Upper lobe of left lung (tissue), 6 donors: Measurements from ENCODE around the gene OSGIN1. TPM values are rescaled to one million over a fixed set of nuclear protein-coding genes. Genes with fewer than 3 reads are reported as not detected.

Source experiments
- ATAC-seq, 2 donors: fragments of 200-7000 bp; cut with Tn5 transposase; one replicate each; pipeline ENCODE4 v1.9.1; 2022; ENCODE audit warnings: mild to moderate bottlenecking in 2 of 2, moderate library complexity in 2 of 2; ENCODE audit not compliant: low FRiP score in 2 of 2
- DNase-seq, 2 donors: peaks; one replicate each; pipeline ENCODE4 v3.0.0-alpha.2; 2019 to 2020
- H3K27ac ChIP-seq, 4 donors: fragments of 200-600 bp; sonication (generic); one replicate each; pipeline ENCODE4 v1.5.1; 2016 to 2019
- H3K27me3 ChIP-seq, 4 donors: fragments of 200-600 bp; sonication (generic); one replicate each; pipeline ENCODE4 v1.5.1; 2017 to 2019
- H3K36me3 ChIP-seq, 4 donors: fragments of 200-600 bp; sonication (generic); one replicate each; pipeline ENCODE4 v1.5.1; 2016 to 2019
- H3K4me1 ChIP-seq, 4 donors: fragments of 200-600 bp; sonication (generic); one replicate each; pipeline ENCODE4 v1.5.1; 2018 to 2019
- H3K4me3 ChIP-seq, 4 donors: fragments of 200-600 bp; sonication (generic); one replicate each; pipeline ENCODE4 v1.5.1; 2017 to 2019; ENCODE audit warnings: mild to moderate bottlenecking in 2 of 4, moderate library complexity in 1 of 4
- H3K9me3 ChIP-seq, 4 donors: fragments of 200-600 bp; sonication (generic); one replicate each; pipeline ENCODE4 v1.5.1; 2018 to 2019
- CTCF ChIP-seq, 6 experiments: fragments of 450-650 bp in 4 of 6; fragments of 200-600 bp in 2 of 6; sonication (generic) in 2 of 6; IDR thresholded peaks; one replicate each; pipeline ENCODE4 v1.5.1; 2016 to 2019; ENCODE audit warnings: antibody characterized with exemption in 6 of 6
- EP300 ChIP-seq, 4 donors: sonication (generic); formaldehyde crosslinking; IDR thresholded peaks; one replicate each; pipeline ENCODE4 v1.5.1; 2017; ENCODE audit warnings: antibody characterized with exemption in 4 of 4, control low read depth in 2 of 4
- POLR2A ChIP-seq, 4 donors: fragments of 450-650 bp; IDR thresholded peaks; one replicate each; pipeline ENCODE4 v1.5.1; 2016 to 2017; ENCODE audit warnings: antibody characterized with exemption in 4 of 4, mild to moderate bottlenecking in 2 of 4
- POLR2AphosphoS5 ChIP-seq, 2 donors: sonication (generic); formaldehyde crosslinking; IDR thresholded peaks; one replicate each; pipeline ENCODE4 v1.5.1; 2017; ENCODE audit warnings: antibody characterized with exemption in 2 of 2
- WGBS, 2 donors: methylation state at CpG; one replicate each; pipeline ENCODE4 v1.1.5; 2017 to 2018; 5-methylcytosine and 5-hydroxymethylcytosine counted together
- total RNA-seq, 6 donors: library from RNA; depleted of rRNA in 4 of 6; stranded (reverse); fragments of >200 nt in 4 of 6; gene quantifications; one replicate each; pipeline versions ENCODE4 v1.1.0 to v1.2.1, GENCODE V29; 2016 to 2021
- donor health status: DM: no; HTN: no; CAD: no; lungs with moderate emphysema.
- donor health status: DM: no; HTN: yes; CAD: no; lungs with severe emphysema.

OSGIN1 gene
- total RNA-seq, 6 donors from 2014 or later, result 7.3 to 34.2 (median 16.3) TPM

DNA sequence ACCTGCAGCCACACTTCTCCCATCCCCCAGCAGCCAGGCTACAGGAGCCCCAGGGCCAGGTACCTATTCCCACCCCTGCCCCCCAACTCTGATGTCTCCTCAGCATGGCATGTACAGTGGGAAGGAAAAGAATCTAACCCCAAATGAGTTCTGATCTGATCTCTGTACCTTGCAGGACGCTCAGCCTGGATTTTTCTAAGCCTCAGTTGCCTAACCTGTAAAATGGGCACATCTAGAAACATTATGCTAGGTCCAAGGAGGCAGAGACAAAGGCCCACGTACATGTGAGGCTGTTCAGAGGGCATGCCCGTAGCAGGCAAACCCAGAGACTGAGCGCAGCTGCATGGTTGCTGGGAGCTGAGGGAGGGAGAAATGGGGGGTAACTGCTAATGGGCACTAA, 54.5 kb downstream of the OSGIN1 start:
- ATAC-seq (no peak), DNase-seq (no peak)
- Histone ChIP-seq H3K36me3 (no peaks in the 10 kb centered on the region), H3K27me3 (no peaks in the 10 kb centered on the region), H3K27ac (no peak overlapping the region), H3K4me3 (no peak overlapping the region), H3K4me1 (no peaks in the 10 kb centered on the region), H3K9me3 (no peaks in the 10 kb centered on the region)
- TF ChIP-seq CTCF (IDR thresholded peaks at IDR 0.05) (no peak), POLR2A (IDR thresholded peaks at IDR 0.05) (no peak), EP300 (IDR thresholded peaks at IDR 0.05) (no peak), POLR2AphosphoS5 (IDR thresholded peaks at IDR 0.05) (no peak)
- 78 to 84% methylated on average over 4 of the region's 4 CpGs for WGBS, 2 donors

DNA sequence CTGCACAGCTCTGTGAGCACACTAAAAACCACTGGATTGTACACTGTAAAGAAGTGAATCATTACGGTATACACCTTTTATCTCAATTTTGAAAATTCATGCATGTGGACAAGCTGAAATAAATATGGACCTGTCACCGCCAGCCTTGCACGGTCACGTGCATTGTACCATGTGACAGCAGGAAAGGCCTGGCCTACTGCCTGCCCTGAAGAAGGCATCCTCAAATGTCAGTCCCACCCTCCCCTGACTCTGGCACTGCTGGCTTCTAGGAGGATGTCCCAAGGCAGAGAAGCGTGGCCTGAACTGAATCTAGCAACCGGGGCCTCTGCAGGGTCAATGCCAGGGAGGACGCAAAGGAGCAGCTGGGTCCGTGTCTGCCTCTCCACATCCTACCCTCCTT, 54.9 kb downstream of the OSGIN1 start:
- ATAC-seq (no peak), DNase-seq (no peak)
- WGBS, 2 donors, result 70 to 72% methylated on average over 8 of the region's 8 CpGs
- no peaks in the 10 kb centered on the region for H3K36me3 ChIP-seq
- no peak overlapping the region for H3K4me3 ChIP-seq
- no peaks in the 10 kb centered on the region for H3K27me3 ChIP-seq
- H3K9me3 ChIP-seq, result no peaks in the 10 kb centered on the region
- TF ChIP-seq CTCF (IDR thresholded peaks at IDR 0.05), result no peak
- no peak for TF ChIP-seq POLR2AphosphoS5 (IDR thresholded peaks at IDR 0.05)
- TF ChIP-seq POLR2A (IDR thresholded peaks at IDR 0.05), result no peak
- no peak for TF ChIP-seq EP300 (IDR thresholded peaks at IDR 0.05)
- no peaks in the 10 kb centered on the region for H3K4me1 ChIP-seq
- H3K27ac ChIP-seq, result no peak overlapping the region

DNA sequence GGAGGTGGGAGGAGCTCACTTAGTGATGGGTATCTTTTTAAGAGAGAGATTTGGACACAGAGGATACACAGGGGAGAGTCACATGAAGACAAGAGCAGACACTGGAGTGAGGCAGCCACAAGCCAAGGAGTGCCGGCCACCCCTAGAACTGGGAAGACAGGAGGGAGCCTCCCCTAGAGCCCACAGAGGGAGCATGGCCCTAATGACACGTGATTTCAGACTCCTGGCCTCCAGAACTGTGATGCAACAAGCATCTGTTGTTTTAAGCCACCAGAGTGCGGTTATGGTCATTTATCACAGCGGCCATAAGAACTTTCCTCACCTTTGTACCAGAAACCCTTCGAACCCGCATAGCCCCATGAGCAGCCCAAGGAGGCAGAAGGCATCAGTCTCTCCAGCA, 56.2 kb downstream of the OSGIN1 start:
- TF ChIP-seq EP300 (IDR thresholded peaks at IDR 0.05) (no peak), CTCF (IDR thresholded peaks at IDR 0.05) (no peak)
- H3K36me3 ChIP-seq, result no peaks in the 10 kb centered on the region
- ATAC-seq, result no peak
- H3K9me3 ChIP-seq, result no peaks in the 10 kb centered on the region
- no peak overlapping the region for H3K4me3 ChIP-seq
- 87 to 95% methylated on average over 6 of the region's 6 CpGs for WGBS, 2 donors
- no peak for DNase-seq
- H3K27ac ChIP-seq, result no peak overlapping the region
- peaks cover 0 to 6% (median 1%) of the 10 kb centered on the region in 4 donors for H3K4me1 ChIP-seq
- H3K27me3 ChIP-seq, result no peaks in the 10 kb centered on the region

GRCh38 chr16:84013787-84014569, 60.9 kb downstream of the OSGIN1 start:
- H3K9me3 ChIP-seq, result peaks cover 0 to 5% (median 0%) of the 10 kb centered on the region in 4 donors
- DNase-seq (peak in 1 of 2 donors; percentile 92), ATAC-seq (peak; percentile 71 to 90)
- no peak for TF ChIP-seq POLR2A (IDR thresholded peaks at IDR 0.05)
- TF ChIP-seq CTCF (IDR thresholded peaks at IDR 0.05), result no peak
- no peak for TF ChIP-seq POLR2AphosphoS5 (IDR thresholded peaks at IDR 0.05)
- TF ChIP-seq EP300 (IDR thresholded peaks at IDR 0.05), result no peak
- WGBS, 2 donors, result 7 to 29% methylated on average over 5 to 14 of the region's 14 CpGs
- H3K4me1 ChIP-seq, result peaks cover 0 to 8% (median 2%) of the 10 kb centered on the region in 4 donors
- no peaks in the 10 kb centered on the region for H3K36me3 ChIP-seq
- no peak overlapping the region for H3K27ac ChIP-seq
- H3K27me3 ChIP-seq, result no peaks in the 10 kb centered on the region
- no peak overlapping the region for H3K4me3 ChIP-seq
